CD4-positive, alpha-beta T cell treated with Interleukin-6 for 4 hours (primary cell): ENCODE measurements around the gene ATP1A4.

Source experiments
- DNase-seq: peaks from one replicate; pipeline ENCODE4 v3.0.0-alpha.2; 2020; ENCODE audit warnings: mixed read lengths

ATP1A4 gene

GRCh38 chr1:160148121-160148520, 3.3 kb upstream of the ATP1A4 start:
- no peak for DNase-seq

DNA sequence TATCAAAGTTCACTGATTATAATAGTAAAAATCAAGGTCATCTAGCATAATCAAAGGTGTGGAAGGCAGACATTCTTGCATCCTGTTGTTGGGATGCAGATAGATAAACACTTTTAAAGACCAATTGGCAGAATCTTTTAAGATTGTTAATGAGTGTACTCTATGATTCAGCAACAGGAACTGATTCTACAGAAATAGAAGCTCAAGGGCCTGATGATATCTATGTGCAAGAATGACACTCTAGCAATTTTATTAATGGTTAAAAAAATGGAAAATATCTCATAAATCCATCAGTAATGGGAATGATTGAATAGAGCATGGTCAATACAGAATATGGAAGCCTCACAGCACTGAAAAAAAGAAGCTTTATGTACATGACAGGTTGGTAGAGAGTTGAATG, 2.2 kb upstream of the ATP1A4 start:
- no peak for DNase-seq

DNA sequence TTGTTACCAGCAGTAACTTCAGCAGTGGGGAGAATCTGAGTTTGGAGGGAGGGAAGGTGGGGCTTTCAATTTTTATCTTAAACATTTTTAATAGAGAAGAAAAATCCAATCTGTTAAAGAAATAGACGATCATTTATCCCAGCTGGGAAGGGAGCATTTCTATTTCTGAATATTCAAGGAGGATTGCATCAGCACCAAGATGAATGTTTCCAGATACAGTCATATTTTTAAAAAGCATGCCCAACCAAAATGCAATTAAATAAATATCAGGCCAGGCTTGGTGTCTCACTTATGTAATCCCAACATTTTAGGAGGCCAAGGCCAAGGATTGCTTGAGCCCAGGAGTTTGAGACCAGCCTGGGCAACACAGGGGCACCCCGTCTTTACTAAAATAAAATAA, 1.7 kb upstream of the ATP1A4 start:
- no peak for DNase-seq

- no peak for DNase-seq
These were observed 3.4 kb downstream of the ATP1A4 start for GRCh38 chr1:160154790-160155189.

DNA sequence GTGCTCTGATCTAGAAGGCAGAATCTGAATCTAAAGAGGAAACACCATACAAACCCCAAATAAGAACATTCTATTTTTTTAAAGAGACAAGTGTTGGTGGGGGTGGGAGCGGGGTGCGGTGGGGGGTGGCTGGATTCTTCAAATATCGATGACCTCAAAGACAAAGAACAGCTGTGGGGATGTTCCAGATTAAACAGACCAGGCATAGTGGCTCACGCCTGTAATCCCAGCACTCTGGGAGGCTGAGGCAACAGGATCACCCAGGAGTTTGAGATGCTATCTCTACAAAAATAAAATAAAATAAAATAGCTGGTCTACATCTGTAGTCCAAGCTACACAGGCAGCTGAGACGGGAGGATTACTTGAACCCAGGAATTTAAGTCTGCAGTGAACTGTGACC, 5.0 kb downstream of the ATP1A4 start:
- DNase-seq: no peak

GRCh38 chr1:160157174-160157573, 5.8 kb downstream of the ATP1A4 start:
- DNase-seq: no peak

GRCh38 chr1:160158031-160158430, 6.6 kb downstream of the ATP1A4 start:
- no peak for DNase-seq

DNA sequence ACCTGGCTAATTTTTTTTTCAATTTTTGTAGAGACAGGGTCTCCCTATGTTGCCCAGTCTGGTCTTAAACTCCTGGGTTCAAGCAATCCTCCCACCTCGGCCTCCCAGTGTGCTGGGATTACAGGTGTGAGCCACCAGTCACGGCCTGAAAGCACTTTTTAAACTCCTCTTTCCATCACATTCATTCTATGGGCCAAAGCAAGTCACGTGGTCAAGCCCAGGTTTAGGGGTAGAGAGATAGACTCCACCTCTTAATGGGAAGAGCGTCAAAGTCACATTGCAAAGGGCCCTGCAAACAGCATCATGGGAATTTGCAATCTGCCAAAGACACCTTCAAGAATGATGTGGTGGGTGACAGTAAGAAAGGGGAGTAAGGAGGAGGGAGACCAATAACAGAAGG, 7.1 kb downstream of the ATP1A4 start:
- no peak for DNase-seq

DNA sequence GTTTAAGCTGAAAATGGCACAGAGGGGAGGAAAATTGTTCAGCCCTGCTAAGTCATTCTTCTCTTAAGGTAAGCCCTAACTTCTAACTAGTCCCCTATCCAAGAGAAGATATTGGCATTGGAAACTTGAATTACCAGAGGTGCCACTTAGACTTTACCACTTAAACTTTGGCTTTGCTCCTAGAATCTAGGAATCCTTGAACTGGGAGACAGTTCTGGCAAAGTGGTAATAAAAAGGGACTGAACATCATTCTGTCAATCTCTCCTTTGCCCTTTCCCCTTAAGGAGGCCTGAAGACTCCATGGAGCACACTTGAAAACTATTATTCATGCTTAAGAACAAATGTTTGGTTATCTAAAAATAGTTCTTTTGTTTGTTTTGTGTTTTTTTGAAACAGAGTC, 8.4 kb downstream of the ATP1A4 start:
- no peak for DNase-seq

- no peak for DNase-seq
These were observed 10.7 kb downstream of the ATP1A4 start for GRCh38 chr1:160161965-160162705.

GRCh38 chr1:160162931-160163330, 11.5 kb downstream of the ATP1A4 start:
- DNase-seq: no peak

DNA sequence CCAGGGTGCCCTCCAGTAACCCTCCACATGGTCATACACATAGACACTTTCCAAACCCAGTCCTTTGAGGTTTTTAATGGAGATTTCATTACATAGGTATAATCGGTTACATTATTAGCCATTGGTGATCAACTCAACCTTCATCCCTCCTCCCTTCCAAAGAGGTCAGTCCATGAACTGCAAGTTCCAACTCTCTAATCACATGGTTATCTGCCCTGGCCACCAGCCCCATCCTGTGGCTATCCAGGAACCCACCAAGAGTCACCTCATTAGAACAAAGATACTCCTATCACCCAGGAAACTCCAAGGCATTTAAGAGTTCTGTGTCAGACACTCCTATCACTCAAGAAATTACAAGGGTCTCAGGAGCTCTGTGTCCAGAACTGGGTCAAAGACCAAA, 12.2 kb downstream of the ATP1A4 start:
- DNase-seq: no peak

GRCh38 chr1:160164121-160164520, 12.7 kb downstream of the ATP1A4 start:
- no peak for DNase-seq

GRCh38 chr1:160166166-160166868, 14.9 kb downstream of the ATP1A4 start:
- DNase-seq: no peak

GRCh38 chr1:160167056-160167455, 15.7 kb downstream of the ATP1A4 start:
- no peak for DNase-seq

- no peak for DNase-seq
These were observed 16.2 kb downstream of the ATP1A4 start for GRCh38 chr1:160167580-160167979.

GRCh38 chr1:160168016-160168415, 16.6 kb downstream of the ATP1A4 start:
- DNase-seq: no peak

DNA sequence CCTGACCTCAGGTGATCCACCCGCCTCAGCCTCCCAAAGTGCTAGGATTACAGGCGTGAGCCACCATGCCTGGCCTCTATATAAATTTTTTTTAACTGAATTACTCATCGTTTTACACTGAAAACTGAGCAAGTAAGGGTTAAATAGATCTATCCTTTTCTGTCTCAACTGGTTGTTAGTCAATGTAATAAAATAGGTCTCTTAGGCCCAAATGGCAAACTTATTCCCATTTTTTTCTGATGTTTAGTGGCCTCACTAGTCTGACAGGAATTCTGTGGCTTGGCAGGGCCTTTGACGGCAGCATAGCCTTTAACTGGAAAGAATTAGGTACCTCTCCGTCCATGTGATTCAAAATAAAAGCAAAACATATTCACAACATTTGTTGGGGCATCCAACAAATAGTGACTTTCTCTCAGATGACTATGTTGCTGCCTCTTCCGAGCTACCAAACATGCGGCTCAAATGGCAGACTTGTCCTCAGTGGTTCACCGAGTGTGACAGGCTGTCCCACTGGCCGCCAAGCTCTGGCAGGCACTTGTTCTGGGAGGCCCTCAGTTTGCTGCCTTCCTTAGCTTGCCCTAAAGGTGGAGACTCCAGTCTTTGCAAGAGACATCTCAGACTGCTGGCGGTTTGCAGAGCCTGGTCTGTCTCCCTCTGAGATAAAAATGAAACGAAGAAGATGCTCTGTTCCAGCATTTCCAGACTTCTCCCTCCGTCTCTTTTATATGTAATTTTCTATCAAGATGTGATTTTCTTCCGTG, 17.4 kb downstream of the ATP1A4 start:
- DNase-seq: no peak

DNA sequence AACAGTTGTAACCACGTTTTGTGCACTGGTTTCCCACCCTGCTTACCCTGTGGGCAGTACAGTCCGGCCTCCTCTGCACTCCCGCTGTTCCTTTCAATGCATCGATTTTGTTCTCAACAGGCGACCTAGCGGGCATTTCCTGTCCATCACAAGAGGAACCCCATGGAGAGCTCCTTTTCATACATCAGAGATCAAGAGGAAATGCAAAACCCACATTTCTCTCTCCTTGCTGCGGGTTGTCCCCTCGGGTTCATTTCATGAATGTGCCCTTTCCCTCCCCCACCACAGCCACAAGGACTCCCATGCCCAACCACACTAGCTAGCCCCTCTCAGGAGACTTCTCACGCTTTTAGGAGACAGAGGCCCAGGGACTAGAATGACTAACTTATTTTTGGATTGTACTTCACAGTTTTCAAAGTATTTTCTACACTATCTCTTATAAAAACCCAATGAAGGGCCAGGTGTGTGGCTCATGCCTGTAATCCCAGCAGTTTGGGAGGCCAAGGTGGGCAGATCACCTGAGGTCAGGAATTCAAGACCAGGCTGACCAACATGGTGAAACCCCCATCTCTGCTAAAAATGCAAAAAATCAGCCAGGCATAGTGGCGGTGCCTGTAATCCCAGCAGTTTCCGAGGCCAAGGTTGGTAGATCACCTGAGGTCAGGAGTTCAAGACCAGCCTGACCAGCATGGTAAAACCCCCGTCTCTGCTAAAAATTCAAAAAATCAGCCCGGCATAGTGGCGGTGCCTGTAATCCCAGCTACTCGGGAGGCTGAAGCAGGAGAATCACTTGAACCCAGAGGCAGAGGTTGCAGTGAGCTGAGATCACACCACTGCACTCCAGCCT, 18.4 kb downstream of the ATP1A4 start:
- DNase-seq: no peak

DNA sequence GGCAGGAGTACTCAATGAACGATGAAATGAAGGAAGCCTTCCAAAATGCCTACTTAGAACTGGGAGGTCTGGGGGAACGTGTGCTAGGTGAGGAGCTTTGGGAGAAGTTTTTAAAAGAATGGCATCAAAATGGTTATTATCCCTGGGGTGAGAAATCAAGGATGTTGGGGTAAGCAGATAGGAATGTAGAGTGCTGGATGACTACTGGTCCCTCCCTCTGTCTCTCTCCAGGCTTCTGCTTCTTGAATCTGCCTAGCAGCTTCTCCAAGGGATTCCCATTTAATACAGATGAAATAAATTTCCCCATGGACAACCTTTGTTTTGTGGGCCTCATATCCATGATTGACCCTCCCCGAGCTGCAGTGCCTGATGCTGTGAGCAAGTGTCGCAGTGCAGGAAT, 20.0 kb downstream of the ATP1A4 start:
- DNase-seq: no peak

DNA sequence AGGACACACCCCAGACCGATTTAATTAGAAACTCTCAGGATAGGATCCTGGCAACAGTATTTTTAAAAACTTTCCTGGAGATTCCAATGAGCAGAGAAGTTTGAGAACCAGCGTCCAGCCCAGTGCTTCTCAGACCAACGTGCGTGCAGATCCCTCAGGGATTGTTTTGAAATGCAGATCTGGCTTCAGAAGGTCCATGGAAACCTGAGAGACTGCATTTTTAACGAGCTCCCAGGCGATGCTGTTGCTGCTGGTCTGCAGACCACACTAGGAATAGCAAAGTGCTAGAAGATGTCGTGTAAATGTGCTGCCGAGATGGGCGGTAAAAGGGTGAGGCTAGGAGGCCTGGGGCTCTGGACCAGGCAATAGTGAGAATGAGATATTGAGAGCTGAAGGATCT, 20.6 kb downstream of the ATP1A4 start:
- DNase-seq: no peak

GRCh38 chr1:160177231-160177630, 25.8 kb downstream of the ATP1A4 start:
- no peak for DNase-seq

DNA sequence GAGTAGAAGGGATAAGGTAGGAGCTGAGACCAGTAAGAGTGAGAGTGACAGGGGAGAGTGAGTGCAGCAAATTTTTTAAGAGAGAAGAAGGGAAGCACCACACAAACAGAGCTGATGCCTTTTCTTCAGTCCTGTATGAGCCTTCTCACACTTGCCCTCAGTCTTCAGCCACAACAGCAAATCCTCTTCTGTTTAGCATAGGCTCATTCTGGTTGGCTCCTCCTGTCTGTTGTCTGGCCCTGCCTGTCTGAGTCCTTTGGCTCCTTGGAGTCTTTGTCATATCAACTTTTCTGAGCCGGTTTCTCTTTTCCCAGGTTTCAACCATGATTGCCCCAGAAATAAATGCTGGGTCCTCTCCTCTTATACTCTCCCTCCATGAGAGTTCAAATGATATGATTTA, 26.3 kb downstream of the ATP1A4 start:
- no peak for DNase-seq
